GM18511 (cell line): ENCODE measurements around the gene NNMT.

Source experiments
- ATAC-seq: cut with Tn5 transposase; IDR thresholded peaks from one replicate; pipeline ENCODE4 v1.9.1; 2021; ENCODE audit warnings: mild to moderate bottlenecking, moderate library complexity; ENCODE audit not compliant: unreplicated experiment

NNMT gene

GRCh38 chr11:114295676-114296604 is at the start of gene NNMT:
TSS of gene NNMT (plus strand) at chr11:114296399. CDS start at chr11:114296557, 158 bp downstream.
- no peak for ATAC-seq

- no peak for ATAC-seq
These were observed 49.0 kb upstream of the NNMT start for GRCh38 chr11:114247070-114247789.

- ATAC-seq, result no peak
These were observed 46.0 kb upstream of the NNMT start for GRCh38 chr11:114250180-114250579.

- ATAC-seq, result no peak
These were observed 45.0 kb upstream of the NNMT start for GRCh38 chr11:114250993-114251814.

- ATAC-seq, result no peak
These were observed 44.3 kb upstream of the NNMT start for GRCh38 chr11:114251815-114252337.

- no peak for ATAC-seq
These were observed 43.4 kb upstream of the NNMT start for GRCh38 chr11:114252767-114253166.

- no peak for ATAC-seq
These were observed 42.4 kb upstream of the NNMT start for GRCh38 chr11:114253771-114254170.

- no peak for ATAC-seq
These were observed 41.5 kb upstream of the NNMT start for GRCh38 chr11:114254571-114255146.

- ATAC-seq, result no peak
These were observed 40.9 kb upstream of the NNMT start for GRCh38 chr11:114255289-114255688.

GRCh38 chr11:114256176-114256966 is 39.8 kb upstream of the NNMT start:
- no peak for ATAC-seq

- no peak for ATAC-seq
These were observed 39.3 kb upstream of the NNMT start for GRCh38 chr11:114256967-114257286.

- ATAC-seq, result no peak
These were observed 38.3 kb upstream of the NNMT start for GRCh38 chr11:114257621-114258558.

- ATAC-seq, result no peak
These were observed 37.5 kb upstream of the NNMT start for GRCh38 chr11:114258696-114259095.

GRCh38 chr11:114259124-114259526 is 37.1 kb upstream of the NNMT start:
- ATAC-seq, result no peak

GRCh38 chr11:114259551-114259983 is 36.6 kb upstream of the NNMT start:
- no peak for ATAC-seq

- ATAC-seq, result no peak
These were observed 36.1 kb upstream of the NNMT start for GRCh38 chr11:114260077-114260476.

- no peak for ATAC-seq
These were observed 35.7 kb upstream of the NNMT start for GRCh38 chr11:114260483-114260882.

- ATAC-seq, result no peak
These were observed 34.4 kb upstream of the NNMT start for GRCh38 chr11:114261791-114262190.
